Endometrial microvascular endothelial cells (primary cell): ENCODE measurements around the gene CEP78. TPM values are rescaled to one million over a fixed set of nuclear protein-coding genes. Genes with fewer than 3 reads are reported as not detected.

Experiments
- in situ Hi-C: cut with HindIII; loops from 2 replicates; pipeline ENCODE4 v1.10.0; 2017; ENCODE audit warnings: low sequenced_read_pairs, low pct_unique_long_range_greater_than_20kb; ENCODE audit errors: inconsistent ontology term
- total RNA-seq: library from RNA; depleted of rRNA; stranded (reverse); fragments of >200 nt; gene quantifications from one replicate; pipeline ENCODE4 v1.2.3, GENCODE V29; 2015; ENCODE audit errors: inconsistent ontology term

Gene CEP78
- total RNA-seq, 1 donor from 2014 or later, result 32.9 TPM

GRCh38 chr9:78300209-78300608, 64.3 kb downstream of the CEP78 start:
- in situ Hi-C loops, result no loop called here

- in situ Hi-C loops, result no loop called here
Observed at GRCh38 chr9:78301466-78301865, 65.6 kb downstream of the CEP78 start.

DNA sequence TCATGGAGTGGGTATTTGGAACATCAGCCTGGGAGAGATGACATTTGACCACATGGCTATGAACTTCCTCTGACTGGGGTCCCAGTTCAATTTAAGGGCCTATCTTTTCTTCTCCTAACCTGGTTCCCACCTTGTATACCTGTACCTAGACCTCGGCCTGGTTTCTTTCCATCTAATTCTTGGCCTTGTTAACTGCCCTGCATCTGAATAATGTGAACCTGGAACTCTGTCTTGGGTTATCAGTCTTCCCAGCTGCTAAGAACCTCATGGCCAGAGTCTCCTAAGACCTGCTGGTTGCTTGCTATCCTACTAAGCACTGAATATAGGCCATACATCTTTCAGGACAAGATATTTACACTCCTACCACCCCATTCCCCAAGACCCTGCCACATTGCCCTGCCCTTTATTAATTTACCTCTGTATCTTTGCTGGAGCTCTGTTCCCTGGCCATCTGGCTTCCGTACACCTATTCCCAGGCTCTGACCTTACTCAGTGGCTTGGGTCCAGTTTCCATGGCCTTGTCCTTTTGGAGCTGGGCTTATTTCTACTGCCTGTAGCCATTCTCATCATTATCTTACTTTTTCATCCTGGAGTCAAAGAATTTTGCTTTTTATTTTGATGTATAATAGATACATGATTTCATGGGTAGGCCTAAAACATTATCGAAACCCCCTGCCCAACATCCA, 67.6 kb downstream of the CEP78 start:
- in situ Hi-C loops, result no loop called here

GRCh38 chr9:78304357-78304756, 68.5 kb downstream of the CEP78 start:
- in situ Hi-C loops, result no loop called here

GRCh38 chr9:78306222-78307076, 70.6 kb downstream of the CEP78 start:
- in situ Hi-C loops, result no loop called here

DNA sequence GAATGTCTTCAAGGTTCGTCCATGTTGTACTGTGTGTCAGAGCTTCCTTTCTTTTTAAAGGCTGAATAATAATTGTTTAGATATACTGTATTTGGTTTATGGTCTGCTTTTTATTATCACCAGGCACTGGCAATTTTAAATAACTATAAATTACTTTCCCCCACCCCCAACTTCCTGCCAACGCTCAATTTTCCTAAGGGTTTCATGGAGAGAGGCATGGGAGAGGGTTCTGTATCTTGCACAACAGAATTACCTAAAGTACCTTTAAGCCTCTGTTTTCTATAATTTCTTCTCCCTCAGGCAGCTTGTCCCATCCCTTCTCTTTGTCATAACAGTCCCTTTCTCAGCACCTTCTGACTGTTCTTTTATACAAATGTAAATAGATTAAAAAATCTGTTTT, 71.5 kb downstream of the CEP78 start:
- in situ Hi-C loops, result no loop called here

GRCh38 chr9:78309066-78309465, 73.2 kb downstream of the CEP78 start:
- in situ Hi-C loops, result no loop called here

DNA sequence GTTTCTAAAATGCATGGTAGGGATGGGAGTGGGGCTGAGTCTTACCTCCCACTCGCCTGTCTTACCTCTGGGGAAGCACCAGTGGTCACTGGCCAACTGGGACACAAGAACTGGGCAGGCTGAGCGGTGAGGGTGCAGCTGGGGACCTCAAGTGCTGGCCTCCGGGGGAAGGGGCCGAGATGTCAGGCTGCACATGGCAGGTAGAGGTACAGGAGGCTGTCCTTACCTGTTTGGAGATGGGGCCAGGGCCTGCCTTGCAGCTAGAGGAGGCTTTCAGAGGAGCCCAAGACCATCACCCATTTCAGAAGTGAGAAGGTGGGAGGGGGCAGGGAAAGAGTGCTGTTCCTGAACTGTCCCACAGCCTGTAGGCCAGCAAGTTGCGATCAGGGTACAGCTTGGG, 75.2 kb downstream of the CEP78 start:
- in situ Hi-C loops, result no loop called here

DNA sequence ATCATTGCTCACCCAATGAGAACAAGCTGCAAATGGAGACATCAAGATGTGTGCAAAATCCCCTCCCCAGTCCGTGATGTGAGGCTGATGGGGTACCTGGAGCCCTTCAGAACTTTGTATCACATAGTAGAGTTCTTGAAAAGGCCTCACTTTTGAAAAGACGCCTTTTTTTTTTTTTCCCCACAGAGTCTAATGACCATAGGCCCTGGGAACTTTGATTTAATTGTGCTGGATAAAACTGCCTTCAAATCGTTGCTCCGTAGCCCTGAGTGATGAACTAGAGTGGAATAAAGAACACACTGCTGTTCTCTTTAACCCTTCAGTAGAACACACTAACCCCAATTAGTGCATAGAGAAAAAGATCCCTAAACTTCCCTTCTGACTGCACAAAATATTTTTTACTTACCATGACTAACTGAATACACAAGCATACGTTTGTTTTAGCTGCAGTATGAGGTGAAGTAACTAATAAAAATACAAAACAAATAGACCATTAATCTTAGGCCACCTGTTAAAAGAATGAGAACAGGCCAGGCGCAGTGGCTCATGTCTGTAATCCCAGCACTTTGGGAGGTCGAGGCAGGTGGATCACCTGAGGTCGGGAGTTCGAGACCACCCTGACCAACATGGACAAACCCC, 76.1 kb downstream of the CEP78 start:
- in situ Hi-C loops, result no loop called here

GRCh38 chr9:78314550-78314949, 78.7 kb downstream of the CEP78 start:
- in situ Hi-C loops, result no loop called here

- in situ Hi-C loops, result no loop called here
Observed at GRCh38 chr9:78314953-78315870, 79.3 kb downstream of the CEP78 start.

DNA sequence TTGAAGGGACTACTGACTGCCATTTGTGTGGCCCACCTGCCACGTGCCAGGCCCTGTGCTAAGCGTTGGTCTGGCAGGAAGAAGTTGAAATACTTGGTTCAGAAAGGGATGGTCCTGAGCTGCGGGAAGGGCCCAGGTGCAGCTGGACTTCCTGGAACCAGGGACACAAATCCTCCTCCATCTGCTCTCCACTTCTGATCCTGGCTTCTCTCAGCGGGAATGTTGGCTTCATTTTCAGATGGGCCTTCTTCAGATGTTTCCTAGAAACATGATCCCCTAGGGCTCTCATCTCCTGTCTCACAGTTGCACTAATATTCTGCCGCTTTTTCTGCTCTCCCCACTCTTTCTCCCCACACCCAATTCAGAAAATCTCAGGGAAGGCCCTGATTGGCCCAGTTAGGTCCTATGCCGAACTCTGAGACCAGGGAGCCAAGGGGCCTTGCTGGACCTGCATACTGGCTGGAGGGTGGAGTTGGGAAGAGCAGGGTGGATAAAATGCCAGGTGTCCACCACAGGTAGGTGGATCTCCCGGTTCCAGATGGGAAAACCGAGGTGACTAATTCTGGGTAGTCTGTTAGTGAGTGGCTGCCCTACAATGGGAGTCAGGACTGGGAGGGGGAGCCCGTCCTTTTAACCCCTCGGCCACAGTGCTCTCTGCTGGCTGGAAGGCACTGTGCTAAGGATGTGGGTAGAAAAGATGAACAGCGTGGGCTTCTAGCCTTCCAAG, 80.5 kb downstream of the CEP78 start:
- in situ Hi-C loops, result no loop called here

DNA sequence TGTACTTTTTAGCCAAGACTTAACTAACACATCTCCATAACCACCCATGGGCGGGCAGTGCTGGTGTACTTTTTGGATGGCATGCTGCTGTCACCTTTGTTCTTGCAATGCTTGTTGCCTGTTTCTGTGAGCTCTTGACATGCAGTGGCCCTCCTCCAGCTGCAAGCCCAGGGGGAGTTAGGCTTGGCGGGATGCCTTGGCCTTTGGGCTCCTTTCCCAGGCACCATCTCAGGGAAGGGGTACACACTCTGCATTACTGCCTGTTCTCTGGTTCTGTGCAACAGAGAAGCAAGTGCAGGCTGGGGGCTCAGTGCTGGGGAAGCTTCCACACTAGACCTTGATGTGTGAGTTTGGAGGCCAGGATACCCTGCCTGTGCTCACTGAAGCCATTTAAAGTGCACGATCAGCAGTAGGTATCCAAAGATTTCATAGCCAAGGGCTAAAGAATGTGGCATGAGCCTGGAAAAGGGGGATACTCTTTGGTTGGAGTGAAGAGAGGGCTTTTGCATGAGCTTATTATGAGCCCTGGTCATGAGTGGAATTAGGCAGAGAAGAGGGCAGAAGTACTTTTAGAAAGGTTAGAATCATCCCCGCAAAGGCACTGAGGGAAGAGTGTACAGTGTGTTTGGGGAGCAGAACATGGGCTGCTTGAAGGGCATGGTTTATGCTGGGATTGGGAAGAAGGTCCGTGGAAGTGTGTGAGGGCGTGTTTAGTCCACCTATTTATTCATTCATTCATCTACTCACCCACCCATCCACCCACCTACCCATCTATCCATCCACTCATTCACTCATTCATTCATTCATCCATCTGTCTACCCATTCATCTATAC, 83.5 kb downstream of the CEP78 start:
- in situ Hi-C loops, result no loop called here

DNA sequence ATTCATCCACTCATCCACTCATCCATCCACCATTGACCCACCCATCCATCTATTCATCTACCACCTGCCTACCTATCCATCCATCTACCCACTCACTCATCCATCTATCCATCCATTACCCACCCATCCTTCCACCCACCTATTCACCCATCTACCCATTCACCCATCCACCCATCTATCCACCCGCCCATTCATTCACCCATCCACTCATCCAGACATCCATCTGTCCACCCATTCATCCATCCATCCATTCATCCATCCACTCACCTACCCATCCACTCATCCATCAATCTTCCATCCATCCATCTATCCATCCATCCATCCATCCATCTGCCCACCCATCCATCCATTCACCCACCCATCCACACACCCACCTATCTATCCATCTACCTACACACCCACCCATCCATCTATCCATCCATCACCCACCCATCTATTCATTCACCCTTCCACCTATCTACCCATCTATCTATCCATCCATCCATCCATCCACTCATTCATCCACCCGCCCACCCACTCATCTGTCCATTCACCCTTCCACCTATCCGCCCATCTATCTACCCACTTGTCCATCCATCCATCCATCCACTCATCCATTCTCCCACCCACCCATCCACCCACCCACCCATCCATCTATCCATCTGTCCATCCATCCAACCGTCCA, 84.3 kb downstream of the CEP78 start:
- in situ Hi-C loops, result no loop called here

GRCh38 chr9:78320875-78321496, 85.1 kb downstream of the CEP78 start:
- in situ Hi-C loops, result no loop called here

DNA sequence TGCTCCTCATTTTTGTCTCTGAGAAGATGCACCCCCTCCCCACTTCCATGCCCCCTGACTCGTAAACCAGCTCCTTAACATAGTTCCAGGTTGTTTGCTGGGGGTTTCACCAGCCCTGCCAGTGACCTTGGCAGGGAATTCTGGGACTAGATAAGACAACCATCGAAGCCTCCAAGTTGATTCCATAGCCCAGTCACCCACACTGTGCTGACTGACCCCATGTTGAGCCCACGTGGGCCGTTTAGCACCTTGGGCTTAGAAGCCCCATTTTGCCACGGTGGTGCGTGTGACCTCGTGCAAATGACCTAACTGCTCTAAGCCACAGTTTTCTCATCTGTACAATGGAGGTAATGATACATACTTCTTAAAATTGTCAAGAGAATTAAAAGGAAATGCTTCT, 85.6 kb downstream of the CEP78 start:
- in situ Hi-C loops, result no loop called here
